SK-N-SH (cell line): ENCODE data around the gene CGB8. TPM values are rescaled to one million over a fixed set of nuclear protein-coding genes. Genes with fewer than 3 reads are reported as not detected.

Source experiments
- CTCF ChIA-PET: fragments of 300-600, 350-600 bp; formaldehyde crosslinking; extraction: SDS; loops from one replicate; lab custom pipeline; 2021; lab: Yijun Ruan, JAX
- POLR2A ChIA-PET: fragments of 350-600 bp; sonication (Branson Sonifier 250); formaldehyde crosslinking; extraction: SDS; loops from one replicate; lab custom pipeline; 2020; ENCODE audit warnings: antibody characterized with exemption, inconsistent platforms; lab: Yijun Ruan, JAX
- DNase-seq: peaks from one replicate; pipeline ENCODE4 v3.0.0; 2012
- H2AFZ ChIP-seq: fragments of 200-600 bp; sonication (generic); 2 replicates; pipeline ENCODE4 v1.8.1; 2016; ENCODE audit warnings: antibody characterized with exemption, mild to moderate bottlenecking, low read depth
- H3F3A ChIP-seq: fragments of 200-600 bp; sonication (generic); replicated peaks from 2 replicates; pipeline ENCODE3; 2016; ENCODE audit warnings: antibody characterized with exemption, mild to moderate bottlenecking; ENCODE audit not compliant: insufficient read depth
- H3K27ac ChIP-seq, 2 experiments: fragments of 200-500 bp in 1 of 2; fragments of 200-600 bp in 1 of 2; sonication (Bioruptor generic) in 1 of 2; sonication (generic), shearing (Covaris generic) in 1 of 2; 2 replicates each; pipeline versions ENCODE4 v1.5.1 to v1.6.1; 2014 to 2016; ENCODE audit warnings: low read depth in 2 of 2, inconsistent platforms in 1 of 2, low read length in 1 of 2, mild to moderate bottlenecking in 1 of 2, mixed read lengths in 1 of 2
- H3K27me3 ChIP-seq: fragments of 200-600 bp; sonication (generic), shearing (Covaris generic); 2 replicates; pipeline ENCODE4 v1.6.1; 2016; ENCODE audit warnings: mixed run types; ENCODE audit not compliant: insufficient read depth
- H3K36me3 ChIP-seq, 2 experiments: fragments of 200-500 bp in 1 of 2; fragments of 200-600 bp in 1 of 2; sonication (Bioruptor generic) in 1 of 2; sonication (generic) in 1 of 2; replicated peaks in 1 of 2; 2 replicates each; pipeline versions ENCODE3 to v1.5.1; 2014 to 2016; ENCODE audit warnings: low read length in 1 of 2, mild to moderate bottlenecking in 1 of 2; ENCODE audit not compliant: insufficient read depth in 2 of 2, control insufficient read depth in 1 of 2
- H3K4me1 ChIP-seq, 2 experiments: fragments of 200-500 bp in 1 of 2; fragments of 200-600 bp in 1 of 2; sonication (Bioruptor generic) in 1 of 2; sonication (generic), shearing (Covaris generic) in 1 of 2; 2 replicates each; pipeline versions ENCODE4 v1.5.1 to v1.6.1; 2014 to 2016; ENCODE audit warnings: low read depth in 1 of 2, low read length in 1 of 2, mixed run types in 1 of 2; ENCODE audit not compliant: insufficient read depth in 2 of 2, control insufficient read depth in 1 of 2
- H3K4me2 ChIP-seq: fragments of 200-600 bp; sonication (generic), shearing (Covaris generic); 2 replicates; pipeline ENCODE4 v1.6.1; 2017; ENCODE audit warnings: mixed run types
- H3K4me3 ChIP-seq, 2 experiments: fragments of 200-500 bp in 1 of 2; fragments of 200-600 bp in 1 of 2; sonication (Bioruptor generic) in 1 of 2; sonication (generic), shearing (Covaris generic) in 1 of 2; 2 replicates each; pipeline versions ENCODE4 v1.5.1 to v1.8.1; 2014 to 2016; ENCODE audit warnings: low read depth in 2 of 2, inconsistent platforms in 1 of 2, low read length in 1 of 2, mild to moderate bottlenecking in 1 of 2, mixed read lengths in 1 of 2, moderate library complexity in 1 of 2
- H3K79me2 ChIP-seq: fragments of 200-600 bp; sonication (generic); 2 replicates; pipeline ENCODE4 v1.8.1; 2017; ENCODE audit warnings: mild to moderate bottlenecking; ENCODE audit not compliant: insufficient read depth
- H3K9ac ChIP-seq: fragments of 200-600 bp; sonication (generic); 2 replicates; pipeline ENCODE4 v1.6.1; 2017; ENCODE audit warnings: mixed run types
- H3K9me2 ChIP-seq: fragments of 200-600 bp; sonication (generic); 2 replicates; pipeline ENCODE4 v1.6.1; 2017; ENCODE audit warnings: mixed run types
- H3K9me3 ChIP-seq: fragments of 200-600 bp; sonication (generic); 2 replicates; pipeline ENCODE4 v1.6.1; 2017; ENCODE audit warnings: mixed run types, mild to moderate bottlenecking, moderate library complexity
- H4K20me1 ChIP-seq: fragments of 200-600 bp; sonication (generic); 2 replicates; pipeline ENCODE4 v1.6.1; 2017; ENCODE audit warnings: mild to moderate bottlenecking, mixed run types; ENCODE audit not compliant: insufficient read depth
- CHD2 ChIP-seq: fragments of 150-350 bp; IDR thresholded peaks from 2 replicates; pipeline ENCODE4 v1.6.1; 2018; ENCODE audit warnings: low read length; ENCODE audit not compliant: partially characterized antibody
- POLR2AphosphoS5 ChIP-seq: IDR thresholded peaks from 2 replicates; pipeline ENCODE4 v1.6.1; 2012; ENCODE audit warnings: low read depth, low read length
- RCOR1 ChIP-seq: fragments of 150-350 bp; IDR thresholded peaks from 2 replicates; pipeline ENCODE4 v1.6.1; 2017; ENCODE audit warnings: antibody characterized with exemption, low read length
- SMC3 ChIP-seq: IDR thresholded peaks from 2 replicates; pipeline ENCODE4 v1.6.1; 2012; ENCODE audit warnings: low read depth, low read length, improper control_type of control experiment
- TCF12 ChIP-seq: IDR thresholded peaks from 2 replicates; pipeline ENCODE4 v1.4.0; 2012
- TEAD4 ChIP-seq: IDR thresholded peaks from 2 replicates; pipeline ENCODE4 v1.4.0; 2012; ENCODE audit warnings: mild to moderate bottlenecking, borderline replicate concordance; ENCODE audit not compliant: insufficient read depth
- WGBS: methylation state at CpG from one replicate; pipeline ENCODE4 v1.1.6; 2017; ENCODE audit warnings: low lambda C conversion rate; 5-methylcytosine and 5-hydroxymethylcytosine counted together
- polyA plus RNA-seq, 3 experiments: library from polyadenylated mRNA; depleted of rRNA; stranded (reverse); fragments of >200 nt; gene quantifications; 2 replicates each; pipeline ENCODE4 v1.2.3, GENCODE V29; 2012
- TF ChIP-seq, protein P1 (sequence below): IDR thresholded peaks from 2 replicates; pipeline ENCODE4 v1.4.0; 2012; ENCODE audit warnings: low read depth, borderline replicate concordance
- TF ChIP-seq, protein P2 (sequence below): IDR thresholded peaks from 2 replicates; pipeline ENCODE4 v1.4.0; 2012; ENCODE audit warnings: low read depth, borderline replicate concordance
- TF ChIP-seq, protein P3 (sequence below): IDR thresholded peaks from 2 replicates; pipeline ENCODE4 v1.6.1; 2012; ENCODE audit warnings: mild to moderate bottlenecking, low read depth, low read length, moderate library complexity
- TF ChIP-seq, protein P4 (sequence below): fragments of 200-600 bp; sonication (generic); IDR thresholded peaks from 2 replicates; pipeline ENCODE4 v1.6.1; 2017; ENCODE audit warnings: antibody characterized with exemption, mild to moderate bottlenecking, moderate library complexity
- TF ChIP-seq, protein P5 (sequence below): fragments of 150-350 bp; IDR thresholded peaks from 2 replicates; pipeline ENCODE4 v1.6.1; 2016; ENCODE audit warnings: mild to moderate bottlenecking, low read depth, low read length
- TF ChIP-seq, protein P6 (sequence below): IDR thresholded peaks from 2 replicates; pipeline ENCODE4; 2012

The CGB8 gene
- polyA plus RNA-seq, 1 of the 3 experiments (the other 2 are of a cell fraction) = 0.13 TPM

DNA sequence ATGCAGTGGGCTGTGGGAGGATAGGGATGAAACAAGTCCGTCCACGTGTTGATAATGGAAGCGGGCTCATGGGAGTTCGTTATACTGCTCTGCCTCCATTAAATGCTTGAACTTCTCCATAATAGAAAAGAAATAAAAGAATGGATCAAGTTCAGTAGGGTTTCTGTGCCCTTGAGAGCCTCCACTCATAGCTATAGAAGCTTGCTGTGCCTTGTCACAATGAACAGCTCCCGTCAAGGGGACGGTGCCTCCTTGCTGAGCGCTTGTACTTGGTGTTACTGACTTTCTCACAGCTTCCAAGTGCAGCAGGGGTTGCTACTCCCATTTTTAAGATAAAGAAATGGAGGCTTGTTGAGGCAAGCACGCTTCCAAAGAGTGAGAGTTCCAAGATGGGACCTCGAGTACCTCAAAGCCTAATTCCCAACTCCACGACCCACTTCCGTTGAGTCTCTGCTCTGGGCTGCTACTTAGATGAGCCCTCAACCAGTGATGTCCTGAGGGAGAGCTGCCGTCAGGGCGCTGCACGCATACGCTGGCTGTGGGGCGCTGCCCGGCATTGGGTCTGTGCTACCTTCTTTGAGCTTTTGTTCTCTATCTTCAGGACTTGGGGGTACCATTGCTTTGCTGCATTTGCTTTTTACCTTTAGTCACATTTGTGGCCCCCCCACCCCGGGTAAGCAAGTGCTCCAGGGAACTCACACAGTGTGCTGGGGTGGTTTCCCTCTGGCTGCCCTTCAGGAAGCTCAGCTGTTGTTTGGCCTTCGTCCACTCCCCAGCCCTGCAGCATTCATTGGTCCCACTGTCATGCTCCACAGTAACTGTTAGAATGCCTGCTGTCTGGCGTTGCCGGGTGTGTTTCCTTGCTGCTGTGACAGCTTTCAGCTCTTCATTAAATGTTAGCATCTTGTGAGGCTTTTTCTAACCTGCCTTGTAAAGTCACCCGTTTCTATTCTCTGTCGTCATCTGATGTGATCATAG is 45.9 kb upstream of the CGB8 start:
- no peak overlapping the region for H3K4me3 ChIP-seq
- H3K27me3 ChIP-seq = no peaks in the 10 kb centered on the region
- H3K27ac ChIP-seq = no peak overlapping the region
- H3K36me3 ChIP-seq = peaks cover 54 to 74% of the 10 kb centered on the region in 2 experiments
- H2AFZ ChIP-seq = no peak overlapping the region
- TF ChIP-seq, protein P1, sequence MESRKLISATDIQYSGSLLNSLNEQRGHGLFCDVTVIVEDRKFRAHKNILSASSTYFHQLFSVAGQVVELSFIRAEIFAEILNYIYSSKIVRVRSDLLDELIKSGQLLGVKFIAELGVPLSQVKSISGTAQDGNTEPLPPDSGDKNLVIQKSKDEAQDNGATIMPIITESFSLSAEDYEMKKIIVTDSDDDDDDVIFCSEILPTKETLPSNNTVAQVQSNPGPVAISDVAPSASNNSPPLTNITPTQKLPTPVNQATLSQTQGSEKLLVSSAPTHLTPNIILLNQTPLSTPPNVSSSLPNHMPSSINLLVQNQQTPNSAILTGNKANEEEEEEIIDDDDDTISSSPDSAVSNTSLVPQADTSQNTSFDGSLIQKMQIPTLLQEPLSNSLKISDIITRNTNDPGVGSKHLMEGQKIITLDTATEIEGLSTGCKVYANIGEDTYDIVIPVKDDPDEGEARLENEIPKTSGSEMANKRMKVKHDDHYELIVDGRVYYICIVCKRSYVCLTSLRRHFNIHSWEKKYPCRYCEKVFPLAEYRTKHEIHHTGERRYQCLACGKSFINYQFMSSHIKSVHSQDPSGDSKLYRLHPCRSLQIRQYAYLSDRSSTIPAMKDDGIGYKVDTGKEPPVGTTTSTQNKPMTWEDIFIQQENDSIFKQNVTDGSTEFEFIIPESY = no peak
- TF ChIP-seq TCF12 (no peak), CHD2 (no peak), SMC3 (no peak), POLR2AphosphoS5 (no peak), RCOR1 (no peak), TEAD4 (no peak)
- TF ChIP-seq, protein P2, sequence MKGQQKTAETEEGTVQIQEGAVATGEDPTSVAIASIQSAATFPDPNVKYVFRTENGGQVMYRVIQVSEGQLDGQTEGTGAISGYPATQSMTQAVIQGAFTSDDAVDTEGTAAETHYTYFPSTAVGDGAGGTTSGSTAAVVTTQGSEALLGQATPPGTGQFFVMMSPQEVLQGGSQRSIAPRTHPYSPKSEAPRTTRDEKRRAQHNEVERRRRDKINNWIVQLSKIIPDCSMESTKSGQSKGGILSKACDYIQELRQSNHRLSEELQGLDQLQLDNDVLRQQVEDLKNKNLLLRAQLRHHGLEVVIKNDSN = no peak
- TF ChIP-seq, protein P3, sequence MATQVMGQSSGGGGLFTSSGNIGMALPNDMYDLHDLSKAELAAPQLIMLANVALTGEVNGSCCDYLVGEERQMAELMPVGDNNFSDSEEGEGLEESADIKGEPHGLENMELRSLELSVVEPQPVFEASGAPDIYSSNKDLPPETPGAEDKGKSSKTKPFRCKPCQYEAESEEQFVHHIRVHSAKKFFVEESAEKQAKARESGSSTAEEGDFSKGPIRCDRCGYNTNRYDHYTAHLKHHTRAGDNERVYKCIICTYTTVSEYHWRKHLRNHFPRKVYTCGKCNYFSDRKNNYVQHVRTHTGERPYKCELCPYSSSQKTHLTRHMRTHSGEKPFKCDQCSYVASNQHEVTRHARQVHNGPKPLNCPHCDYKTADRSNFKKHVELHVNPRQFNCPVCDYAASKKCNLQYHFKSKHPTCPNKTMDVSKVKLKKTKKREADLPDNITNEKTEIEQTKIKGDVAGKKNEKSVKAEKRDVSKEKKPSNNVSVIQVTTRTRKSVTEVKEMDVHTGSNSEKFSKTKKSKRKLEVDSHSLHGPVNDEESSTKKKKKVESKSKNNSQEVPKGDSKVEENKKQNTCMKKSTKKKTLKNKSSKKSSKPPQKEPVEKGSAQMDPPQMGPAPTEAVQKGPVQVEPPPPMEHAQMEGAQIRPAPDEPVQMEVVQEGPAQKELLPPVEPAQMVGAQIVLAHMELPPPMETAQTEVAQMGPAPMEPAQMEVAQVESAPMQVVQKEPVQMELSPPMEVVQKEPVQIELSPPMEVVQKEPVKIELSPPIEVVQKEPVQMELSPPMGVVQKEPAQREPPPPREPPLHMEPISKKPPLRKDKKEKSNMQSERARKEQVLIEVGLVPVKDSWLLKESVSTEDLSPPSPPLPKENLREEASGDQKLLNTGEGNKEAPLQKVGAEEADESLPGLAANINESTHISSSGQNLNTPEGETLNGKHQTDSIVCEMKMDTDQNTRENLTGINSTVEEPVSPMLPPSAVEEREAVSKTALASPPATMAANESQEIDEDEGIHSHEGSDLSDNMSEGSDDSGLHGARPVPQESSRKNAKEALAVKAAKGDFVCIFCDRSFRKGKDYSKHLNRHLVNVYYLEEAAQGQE = no peak
- TF ChIP-seq, protein P4, sequence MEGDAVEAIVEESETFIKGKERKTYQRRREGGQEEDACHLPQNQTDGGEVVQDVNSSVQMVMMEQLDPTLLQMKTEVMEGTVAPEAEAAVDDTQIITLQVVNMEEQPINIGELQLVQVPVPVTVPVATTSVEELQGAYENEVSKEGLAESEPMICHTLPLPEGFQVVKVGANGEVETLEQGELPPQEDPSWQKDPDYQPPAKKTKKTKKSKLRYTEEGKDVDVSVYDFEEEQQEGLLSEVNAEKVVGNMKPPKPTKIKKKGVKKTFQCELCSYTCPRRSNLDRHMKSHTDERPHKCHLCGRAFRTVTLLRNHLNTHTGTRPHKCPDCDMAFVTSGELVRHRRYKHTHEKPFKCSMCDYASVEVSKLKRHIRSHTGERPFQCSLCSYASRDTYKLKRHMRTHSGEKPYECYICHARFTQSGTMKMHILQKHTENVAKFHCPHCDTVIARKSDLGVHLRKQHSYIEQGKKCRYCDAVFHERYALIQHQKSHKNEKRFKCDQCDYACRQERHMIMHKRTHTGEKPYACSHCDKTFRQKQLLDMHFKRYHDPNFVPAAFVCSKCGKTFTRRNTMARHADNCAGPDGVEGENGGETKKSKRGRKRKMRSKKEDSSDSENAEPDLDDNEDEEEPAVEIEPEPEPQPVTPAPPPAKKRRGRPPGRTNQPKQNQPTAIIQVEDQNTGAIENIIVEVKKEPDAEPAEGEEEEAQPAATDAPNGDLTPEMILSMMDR = no peak
- TF ChIP-seq, protein P5, sequence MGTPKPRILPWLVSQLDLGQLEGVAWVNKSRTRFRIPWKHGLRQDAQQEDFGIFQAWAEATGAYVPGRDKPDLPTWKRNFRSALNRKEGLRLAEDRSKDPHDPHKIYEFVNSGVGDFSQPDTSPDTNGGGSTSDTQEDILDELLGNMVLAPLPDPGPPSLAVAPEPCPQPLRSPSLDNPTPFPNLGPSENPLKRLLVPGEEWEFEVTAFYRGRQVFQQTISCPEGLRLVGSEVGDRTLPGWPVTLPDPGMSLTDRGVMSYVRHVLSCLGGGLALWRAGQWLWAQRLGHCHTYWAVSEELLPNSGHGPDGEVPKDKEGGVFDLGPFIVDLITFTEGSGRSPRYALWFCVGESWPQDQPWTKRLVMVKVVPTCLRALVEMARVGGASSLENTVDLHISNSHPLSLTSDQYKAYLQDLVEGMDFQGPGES = no peak
- TF ChIP-seq, protein P6, sequence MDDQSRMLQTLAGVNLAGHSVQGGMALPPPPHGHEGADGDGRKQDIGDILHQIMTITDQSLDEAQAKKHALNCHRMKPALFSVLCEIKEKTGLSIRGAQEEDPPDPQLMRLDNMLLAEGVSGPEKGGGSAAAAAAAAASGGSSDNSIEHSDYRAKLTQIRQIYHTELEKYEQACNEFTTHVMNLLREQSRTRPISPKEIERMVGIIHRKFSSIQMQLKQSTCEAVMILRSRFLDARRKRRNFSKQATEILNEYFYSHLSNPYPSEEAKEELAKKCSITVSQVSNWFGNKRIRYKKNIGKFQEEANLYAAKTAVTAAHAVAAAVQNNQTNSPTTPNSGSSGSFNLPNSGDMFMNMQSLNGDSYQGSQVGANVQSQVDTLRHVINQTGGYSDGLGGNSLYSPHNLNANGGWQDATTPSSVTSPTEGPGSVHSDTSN = no peak
- ChIA-PET POLR2A (interaction anchor here (0.9 kb wide), 2 partner anchors 14 to 33 kb away, joined by 3 read pairs; no protein-coding TSS in a partner anchor), CTCF (interaction anchor here (0.7 to 7.5 kb wide), 6 partner anchors 11 to 114 kb away, joined by 3 to 86 read pairs (median 6); partner anchors contain the start of gene LIN7B)
- WGBS = 91% methylated on average over 23 of the region's 23 CpGs
- H3K4me1 ChIP-seq = no peaks in the 10 kb centered on the region
- DNase-seq = no peak
- H3F3A ChIP-seq = peaks cover 35% of the 10 kb centered on the region
- H3K9me2 ChIP-seq = no peaks in the 10 kb centered on the region
- peaks cover 85% of the 10 kb centered on the region for H4K20me1 ChIP-seq
- H3K79me2 ChIP-seq = peaks cover 94% of the 10 kb centered on the region
- H3K9me3 ChIP-seq = no peaks in the 10 kb centered on the region
- H3K9ac ChIP-seq = no peak overlapping the region
- no peak overlapping the region for H3K4me2 ChIP-seq
